Measurements from ENCODE around the gene TMOD3.

TMOD3 gene

DNA sequence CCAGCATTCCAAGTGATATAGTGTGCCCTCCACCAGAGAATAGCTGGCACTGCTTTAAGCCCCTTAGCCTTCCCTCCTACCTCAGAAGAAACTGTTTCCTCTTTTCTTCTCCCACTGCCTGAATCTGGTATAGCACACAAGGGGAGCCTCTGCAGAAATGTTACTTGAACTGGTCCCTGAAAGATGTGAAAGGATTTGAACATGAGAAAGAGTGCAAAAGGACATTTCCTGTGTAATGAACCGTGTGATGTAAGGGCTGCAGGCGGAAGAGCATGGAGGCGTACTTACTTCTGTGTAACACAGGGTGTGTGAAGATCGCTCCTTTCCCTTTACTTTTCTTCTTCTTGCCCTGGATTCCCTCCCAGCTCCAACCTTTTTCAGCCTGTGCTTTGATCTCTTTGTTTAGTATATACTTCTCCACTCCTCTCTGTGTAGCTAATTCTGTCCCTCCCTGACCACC is 8.4 kb downstream of the TMOD3 start:
- H3K27ac ChIP-seq (replicated peaks; ENCODE audit: low read length), result no peak overlapping the region
- no peak overlapping the region for H3K14ac ChIP-seq (ENCODE audit: low read length)
- H3K36me3 ChIP-seq (replicated peaks in 1 of 2; ENCODE audit: control insufficient read depth in 2 of 2, insufficient read depth in 2 of 2, low read length in 2 of 2), result no peaks in the 10 kb centered on the region
- no peak overlapping the region for H2BK12ac ChIP-seq (ENCODE audit: low read length)
- no peak overlapping the region for H2BK15ac ChIP-seq (ENCODE audit: low read length)
- H3K4me3 ChIP-seq (ENCODE audit: low read length in 2 of 2), result peak overlapping the region in 1 of 2 donors; percentile 16
- WGBS, 2 donors (ENCODE audit: extremely low coverage in 2 of 2, insufficient read length in 2 of 2, insufficient replicate concordance in 1 of 2), result no CpG with 5 or more reads among the region's 4 CpGs
- no peaks in the 10 kb centered on the region for H3K27me3 ChIP-seq (ENCODE audit: control insufficient read depth in 3 of 3, insufficient read depth in 3 of 3, low read depth in 1 of 3, low read length in 3 of 3)
- no peak overlapping the region for H4K91ac ChIP-seq (ENCODE audit: low read depth, low read length, poor library complexity)
- no peak overlapping the region for H3K4me2 ChIP-seq (ENCODE audit: insufficient read depth, low read length, poor library complexity, severe bottlenecking)
- H2AK5ac ChIP-seq (ENCODE audit: low read depth, low read length), result no peak overlapping the region
- peaks cover 3 to 13% of the 10 kb centered on the region in 2 donors for H3K4me1 ChIP-seq (ENCODE audit: control insufficient read depth in 2 of 2, insufficient read depth in 1 of 2, low read depth in 1 of 2, low read length in 2 of 2)
- H3K23ac ChIP-seq (ENCODE audit: low read depth, low read length, poor library complexity), result no peak overlapping the region
- H3K9me3 ChIP-seq (replicated peaks in 1 of 2; ENCODE audit: control insufficient read depth in 2 of 2, insufficient read depth in 1 of 2, low read depth in 1 of 2, low read length in 2 of 2), result no peaks in the 10 kb centered on the region
- H3K79me1 ChIP-seq (ENCODE audit: low read depth, low read length), result no peaks in the 10 kb centered on the region
- no peak overlapping the region for H3K18ac ChIP-seq (ENCODE audit: low read length)
- peak overlapping the region; percentile 39 for H2AFZ ChIP-seq (ENCODE audit: low read length)
- H4K8ac ChIP-seq (ENCODE audit: low read depth, low read length), result no peak overlapping the region
- no peak overlapping the region for H3K4ac ChIP-seq (ENCODE audit: low read length)
- no peak overlapping the region for H2BK120ac ChIP-seq (ENCODE audit: low read depth, low read length)
- no peak overlapping the region for H3K9ac ChIP-seq (ENCODE audit: low read depth, low read length, poor library complexity)
- no peak for DNase-seq (ENCODE audit: low spot score)
- H2BK5ac ChIP-seq (ENCODE audit: low read length), result no peak overlapping the region

DNA sequence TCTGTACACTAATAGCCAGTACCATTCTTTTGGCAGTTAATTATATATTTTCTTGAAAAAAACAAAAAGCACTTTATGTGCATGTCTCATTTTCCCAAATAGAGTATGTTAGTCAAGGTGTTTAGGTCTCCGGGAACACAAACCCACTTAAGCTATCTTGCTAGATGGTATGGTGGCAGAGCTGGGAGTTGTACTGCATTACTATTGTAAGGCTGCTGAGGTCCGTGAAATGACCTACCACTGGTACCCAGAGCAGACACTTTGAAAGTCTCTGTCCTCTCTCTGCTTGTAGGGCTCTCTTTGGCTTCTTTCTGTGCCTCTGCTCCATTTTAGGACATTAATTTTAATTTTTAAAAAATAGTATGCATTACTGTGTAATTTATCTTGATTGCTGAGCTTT is 8.8 kb downstream of the TMOD3 start:
- no peak overlapping the region for H4K8ac ChIP-seq (ENCODE audit: low read depth, low read length)
- no peak for DNase-seq (ENCODE audit: low spot score)
- H2BK12ac ChIP-seq (ENCODE audit: low read length), result no peak overlapping the region
- no peak overlapping the region for H2BK120ac ChIP-seq (ENCODE audit: low read depth, low read length)
- no peak overlapping the region for H3K4me2 ChIP-seq (ENCODE audit: insufficient read depth, low read length, poor library complexity, severe bottlenecking)
- no peaks in the 10 kb centered on the region for H3K36me3 ChIP-seq (replicated peaks in 1 of 2; ENCODE audit: control insufficient read depth in 2 of 2, insufficient read depth in 2 of 2, low read length in 2 of 2)
- H3K27me3 ChIP-seq (ENCODE audit: control insufficient read depth in 3 of 3, insufficient read depth in 3 of 3, low read depth in 1 of 3, low read length in 3 of 3), result no peaks in the 10 kb centered on the region
- no peaks in the 10 kb centered on the region for H3K9me3 ChIP-seq (replicated peaks in 1 of 2; ENCODE audit: control insufficient read depth in 2 of 2, insufficient read depth in 1 of 2, low read depth in 1 of 2, low read length in 2 of 2)
- no peak overlapping the region for H2AK5ac ChIP-seq (ENCODE audit: low read depth, low read length)
- H2BK5ac ChIP-seq (ENCODE audit: low read length), result no peak overlapping the region
- H3K14ac ChIP-seq (ENCODE audit: low read length), result no peak overlapping the region
- peak overlapping the region in 1 of 2 donors; percentile 16 for H3K4me3 ChIP-seq (ENCODE audit: low read length in 2 of 2)
- no peak overlapping the region for H3K23ac ChIP-seq (ENCODE audit: low read depth, low read length, poor library complexity)
- peaks cover 6 to 17% of the 10 kb centered on the region in 2 donors for H3K4me1 ChIP-seq (ENCODE audit: control insufficient read depth in 2 of 2, insufficient read depth in 1 of 2, low read depth in 1 of 2, low read length in 2 of 2)
- H2BK15ac ChIP-seq (ENCODE audit: low read length), result no peak overlapping the region
- peak overlapping the region; percentile 39 for H2AFZ ChIP-seq (ENCODE audit: low read length)
- whole genome bisulfite sequencing, 2 donors (ENCODE audit: extremely low coverage in 2 of 2, insufficient read length in 2 of 2, insufficient replicate concordance in 1 of 2), result no CpG with 5 or more reads among the region's 2 CpGs
- no peak overlapping the region for H3K9ac ChIP-seq (ENCODE audit: low read depth, low read length, poor library complexity)
- no peak overlapping the region for H4K91ac ChIP-seq (ENCODE audit: low read depth, low read length, poor library complexity)
- H3K18ac ChIP-seq (ENCODE audit: low read length), result no peak overlapping the region
- no peak overlapping the region for H3K27ac ChIP-seq (replicated peaks; ENCODE audit: low read length)
- no peak overlapping the region for H3K4ac ChIP-seq (ENCODE audit: low read length)
- H3K79me1 ChIP-seq (ENCODE audit: low read depth, low read length), result no peaks in the 10 kb centered on the region

DNA sequence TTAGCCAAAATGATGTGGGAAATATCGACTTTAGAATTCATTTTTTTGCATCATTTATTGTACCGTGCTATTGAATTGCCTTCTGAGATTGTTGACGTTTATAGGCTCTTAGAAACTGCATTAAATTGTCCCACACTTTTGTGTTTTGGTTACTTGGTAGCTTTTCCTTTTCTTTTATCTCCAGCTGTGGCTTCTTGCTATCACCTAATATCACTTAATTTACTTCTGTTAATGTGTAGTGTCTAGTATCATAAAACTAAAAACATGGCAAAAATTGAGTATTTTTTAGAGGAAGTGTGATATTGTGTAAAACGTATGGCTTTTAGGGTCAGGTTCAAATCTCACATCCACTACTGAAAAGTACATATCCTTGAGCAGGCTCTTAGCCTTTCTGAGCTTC is 11.2 kb downstream of the TMOD3 start:
- no peak overlapping the region for H3K4me2 ChIP-seq (ENCODE audit: insufficient read depth, low read length, poor library complexity, severe bottlenecking)
- no peaks in the 10 kb centered on the region for H3K9me3 ChIP-seq (replicated peaks in 1 of 2; ENCODE audit: control insufficient read depth in 2 of 2, insufficient read depth in 1 of 2, low read depth in 1 of 2, low read length in 2 of 2)
- peaks cover 8 to 18% of the 10 kb centered on the region in 2 donors for H3K4me1 ChIP-seq (ENCODE audit: control insufficient read depth in 2 of 2, insufficient read depth in 1 of 2, low read depth in 1 of 2, low read length in 2 of 2)
- no peak overlapping the region for H4K8ac ChIP-seq (ENCODE audit: low read depth, low read length)
- H3K36me3 ChIP-seq (replicated peaks in 1 of 2; ENCODE audit: control insufficient read depth in 2 of 2, insufficient read depth in 2 of 2, low read length in 2 of 2), result no peaks in the 10 kb centered on the region
- no peak for DNase-seq (ENCODE audit: low spot score)
- no peak overlapping the region for H3K18ac ChIP-seq (ENCODE audit: low read length)
- no peak overlapping the region for H3K14ac ChIP-seq (ENCODE audit: low read length)
- no peak overlapping the region for H2AFZ ChIP-seq (ENCODE audit: low read length)
- no CpG with 5 or more reads among the region's 4 CpGs for WGBS, 2 donors (ENCODE audit: extremely low coverage in 2 of 2, insufficient read length in 2 of 2, insufficient replicate concordance in 1 of 2)
- no peak overlapping the region for H2BK15ac ChIP-seq (ENCODE audit: low read length)
- no peak overlapping the region for H3K27ac ChIP-seq (replicated peaks; ENCODE audit: low read length)
- H3K79me1 ChIP-seq (ENCODE audit: low read depth, low read length), result no peaks in the 10 kb centered on the region
- no peaks in the 10 kb centered on the region for H3K27me3 ChIP-seq (ENCODE audit: control insufficient read depth in 3 of 3, insufficient read depth in 3 of 3, low read depth in 1 of 3, low read length in 3 of 3)
- H3K9ac ChIP-seq (ENCODE audit: low read depth, low read length, poor library complexity), result no peak overlapping the region
- no peak overlapping the region for H3K4ac ChIP-seq (ENCODE audit: low read length)
- H2BK5ac ChIP-seq (ENCODE audit: low read length), result no peak overlapping the region
- H2AK5ac ChIP-seq (ENCODE audit: low read depth, low read length), result no peak overlapping the region
- no peak overlapping the region for H3K4me3 ChIP-seq (ENCODE audit: low read length in 2 of 2)
- no peak overlapping the region for H3K23ac ChIP-seq (ENCODE audit: low read depth, low read length, poor library complexity)
- no peak overlapping the region for H2BK120ac ChIP-seq (ENCODE audit: low read depth, low read length)
- H2BK12ac ChIP-seq (ENCODE audit: low read length), result no peak overlapping the region
- H4K91ac ChIP-seq (ENCODE audit: low read depth, low read length, poor library complexity), result no peak overlapping the region

DNA sequence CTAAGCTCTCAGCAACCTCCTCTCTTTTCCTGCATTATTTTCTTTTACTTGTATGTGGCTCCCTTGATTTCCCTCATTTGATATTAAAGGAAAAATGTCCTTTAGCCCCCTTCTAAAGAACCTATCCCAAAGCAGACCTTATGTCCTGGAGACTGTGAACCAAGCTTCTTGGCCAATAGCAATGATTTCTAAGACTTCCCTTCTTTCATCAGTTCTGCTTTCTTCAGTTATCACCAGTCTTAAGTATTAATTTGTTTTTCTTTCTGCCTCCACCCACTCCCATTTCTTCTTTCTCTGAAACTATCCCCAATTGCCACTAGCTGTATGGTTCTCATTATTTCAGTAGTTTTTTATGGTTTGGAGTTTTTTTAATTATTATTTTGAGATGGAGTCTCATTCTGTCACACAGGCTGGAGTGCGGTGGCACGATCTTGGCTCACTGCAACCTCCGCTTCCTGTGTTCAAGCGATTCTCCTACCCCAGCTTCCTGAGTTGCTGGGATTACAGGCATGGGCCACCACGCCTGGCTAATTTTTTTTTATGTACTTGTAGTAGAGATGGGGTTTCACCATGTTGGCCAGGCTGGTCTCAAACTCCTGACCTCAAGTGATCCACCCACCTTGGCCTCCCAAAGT is 12.1 kb downstream of the TMOD3 start:
- H3K9ac ChIP-seq (ENCODE audit: low read depth, low read length, poor library complexity), result no peak overlapping the region
- no peak overlapping the region for H2BK120ac ChIP-seq (ENCODE audit: low read depth, low read length)
- no peak overlapping the region for H4K91ac ChIP-seq (ENCODE audit: low read depth, low read length, poor library complexity)
- peaks cover 8 to 18% of the 10 kb centered on the region in 2 donors for H3K4me1 ChIP-seq (ENCODE audit: control insufficient read depth in 2 of 2, insufficient read depth in 1 of 2, low read depth in 1 of 2, low read length in 2 of 2)
- H3K14ac ChIP-seq (ENCODE audit: low read length), result no peak overlapping the region
- H3K27ac ChIP-seq (replicated peaks; ENCODE audit: low read length), result no peak overlapping the region
- H3K18ac ChIP-seq (ENCODE audit: low read length), result no peak overlapping the region
- H4K8ac ChIP-seq (ENCODE audit: low read depth, low read length), result no peak overlapping the region
- H3K4me2 ChIP-seq (ENCODE audit: insufficient read depth, low read length, poor library complexity, severe bottlenecking), result no peak overlapping the region
- no peak overlapping the region for H3K4ac ChIP-seq (ENCODE audit: low read length)
- no peak overlapping the region for H2BK12ac ChIP-seq (ENCODE audit: low read length)
- H3K4me3 ChIP-seq (ENCODE audit: low read length in 2 of 2), result no peak overlapping the region
- no peak overlapping the region for H2BK15ac ChIP-seq (ENCODE audit: low read length)
- no peaks in the 10 kb centered on the region for H3K9me3 ChIP-seq (replicated peaks in 1 of 2; ENCODE audit: control insufficient read depth in 2 of 2, insufficient read depth in 1 of 2, low read depth in 1 of 2, low read length in 2 of 2)
- DNase-seq (ENCODE audit: low spot score), result no peak
- H3K79me1 ChIP-seq (ENCODE audit: low read depth, low read length), result no peaks in the 10 kb centered on the region
- no peak overlapping the region for H2AK5ac ChIP-seq (ENCODE audit: low read depth, low read length)
- no peak overlapping the region for H2BK5ac ChIP-seq (ENCODE audit: low read length)
- no peak overlapping the region for H3K23ac ChIP-seq (ENCODE audit: low read depth, low read length, poor library complexity)
- no peaks in the 10 kb centered on the region for H3K27me3 ChIP-seq (ENCODE audit: control insufficient read depth in 3 of 3, insufficient read depth in 3 of 3, low read depth in 1 of 3, low read length in 3 of 3)
- H3K36me3 ChIP-seq (replicated peaks in 1 of 2; ENCODE audit: control insufficient read depth in 2 of 2, insufficient read depth in 2 of 2, low read length in 2 of 2), result no peaks in the 10 kb centered on the region
- no CpG with 5 or more reads among the region's 5 CpGs for WGBS, 2 donors (ENCODE audit: extremely low coverage in 2 of 2, insufficient read length in 2 of 2, insufficient replicate concordance in 1 of 2)
- H2AFZ ChIP-seq (ENCODE audit: low read length), result no peak overlapping the region

Data from neuronal stem cell (in vitro differentiated cells).